Panc1 (cell line): ENCODE data around the gene TCHHL1. TPM values are rescaled to one million over a fixed set of nuclear protein-coding genes. Genes with fewer than 3 reads are reported as not detected.

ENCODE experiments used
- ATAC-seq: fragments of 200-7000 bp; cut with Tn5 transposase; 2 replicates; pipeline ENCODE4 v1.9.1; 2020; ENCODE audit warnings: mild to moderate bottlenecking, moderate library complexity
- BruUV-seq: library from RNA; stranded (reverse); fragments of 400-500 nt; replicated peaks from 2 replicates; lab custom pipeline; 2021; lab: Mats Ljungman, UMichigan
- CTCF ChIA-PET: fragments of 300-600 bp; sonication (Branson Sonifier 250); formaldehyde crosslinking; loops from one replicate; lab custom pipeline; 2022; ENCODE audit warnings: antibody characterized with exemption; lab: Charles Lee
- POLR2A ChIA-PET: fragments of 300-600 bp; sonication (Branson Sonifier 250); formaldehyde crosslinking; loops from one replicate; lab custom pipeline; 2022; ENCODE audit warnings: antibody characterized with exemption; lab: Charles Lee
- DNase-seq: peaks from one replicate; pipeline ENCODE4 v3.0.0-alpha.2; 2010; ENCODE audit warnings: low read depth, low spot score
- H3K27ac ChIP-seq: 2 replicates; pipeline ENCODE4 v1.5.1; 2011; ENCODE audit warnings: mild to moderate bottlenecking, low read length, inconsistent platforms
- H3K27me3 ChIP-seq: fragments of 200-500 bp; sonication (Bioruptor generic); 2 replicates; pipeline ENCODE4 v1.6.0; 2014; ENCODE audit warnings: low read length, inconsistent platforms; ENCODE audit not compliant: control insufficient read depth, insufficient read depth
- H3K36me3 ChIP-seq: fragments of 200-500 bp; sonication (Bioruptor generic); 2 replicates; pipeline ENCODE4 v1.5.1; 2014; ENCODE audit warnings: inconsistent platforms, mild to moderate bottlenecking, low read length, moderate library complexity; ENCODE audit not compliant: control insufficient read depth, insufficient read depth
- H3K4me1 ChIP-seq: 2 replicates; pipeline ENCODE4 v1.5.1; 2011; ENCODE audit warnings: inconsistent platforms, mild to moderate bottlenecking, low read length, moderate library complexity; ENCODE audit not compliant: control insufficient read depth, insufficient read depth
- H3K4me3 ChIP-seq, 2 experiments: 2 replicates each; pipeline ENCODE4 v1.5.1; 2011 to 2012; ENCODE audit warnings: low read depth in 2 of 2, low read length in 2 of 2, mild to moderate bottlenecking in 2 of 2, inconsistent platforms in 1 of 2, moderate library complexity in 1 of 2
- H3K9me3 ChIP-seq: fragments of 200-500 bp; sonication (Bioruptor generic); 2 replicates; pipeline ENCODE4 v1.5.1; 2014; ENCODE audit warnings: low read depth, mild to moderate bottlenecking, inconsistent platforms, low read length, moderate library complexity; ENCODE audit not compliant: control insufficient read depth, insufficient read depth
- POLR2AphosphoS5 ChIP-seq: IDR thresholded peaks from 2 replicates; pipeline ENCODE4 v1.6.1; 2012; ENCODE audit warnings: mild to moderate bottlenecking, low read depth, low read length, moderate library complexity
- SIN3A ChIP-seq: IDR thresholded peaks from 2 replicates; pipeline ENCODE4 v1.6.1; 2012; ENCODE audit warnings: low read depth, mild to moderate bottlenecking, low read length, moderate library complexity, borderline replicate concordance; ENCODE audit not compliant: insufficient read depth
- TCF7L2 ChIP-seq: IDR thresholded peaks from 2 replicates; pipeline ENCODE4 v1.6.1; 2011; ENCODE audit warnings: mild to moderate bottlenecking, low read depth, low read length, inconsistent platforms
- in situ Hi-C: cut with HindIII; loops from 2 replicates; pipeline ENCODE4 v1.10.0; 2016; ENCODE audit warnings: low sequenced_read_pairs, low pct_unique_long_range_greater_than_20kb
- intact Hi-C: fragments of 100-400 bp; cut with micrococcal nuclease; formaldehyde crosslinking; loops from one replicate; pipeline ENCODE4 v1.10.0; 2022; ENCODE audit not compliant: unreplicated experiment
- total RNA-seq: library from RNA; stranded (reverse); gene quantifications from one replicate; pipeline ENCODE4 v1.2.1, GENCODE V29; 2021; ENCODE audit not compliant: unreplicated experiment
- TF ChIP-seq, protein P1 (sequence below): fragments of 450-650 bp; IDR thresholded peaks from 2 replicates; pipeline ENCODE4 v1.5.1; 2017; ENCODE audit warnings: mild to moderate bottlenecking
- TF ChIP-seq, protein P2 (sequence below), 2 experiments: IDR thresholded peaks; 2 replicates each; pipeline ENCODE4 v1.6.1; 2011 to 2012; ENCODE audit warnings: low read depth in 2 of 2, control low read depth in 1 of 2, low read length in 1 of 2, mild to moderate bottlenecking in 1 of 2, moderate library complexity in 1 of 2; ENCODE audit not compliant: insufficient read depth in 1 of 2

The TCHHL1 gene
- total RNA-seq, 1 experiment from 2014 or later, result not detected

DNA sequence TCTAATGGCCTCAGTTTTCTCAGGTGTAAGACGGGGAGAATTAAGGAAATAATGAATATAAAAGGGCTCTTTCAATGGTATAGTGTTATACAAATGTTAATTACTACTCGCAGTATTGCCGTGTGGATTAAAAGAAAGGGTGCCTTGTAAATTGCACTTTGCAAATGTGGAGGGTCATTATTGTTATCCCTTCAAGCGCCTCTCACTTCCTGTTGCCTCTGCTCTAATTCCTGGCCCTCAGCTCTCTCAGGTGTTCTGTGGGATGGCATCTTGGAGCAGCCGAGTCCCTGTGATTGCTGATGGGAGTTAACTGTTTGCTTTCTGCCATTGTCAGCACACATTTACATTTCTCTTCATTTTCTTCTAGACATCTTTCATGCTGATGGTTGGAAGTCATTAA lies 45.0 kb downstream of the TCHHL1 start:
- ChIA-PET POLR2A (no interaction called here), CTCF (no interaction called here)
- no TSS peak for BruUV-seq

GRCh38 chr1:152042030-152042429 lies 46.8 kb downstream of the TCHHL1 start:
- ChIA-PET POLR2A (no interaction called here), CTCF (interaction anchor here (0.5 kb wide), 1 partner anchor 214 kb away, joined by 5 read pairs; no protein-coding TSS in a partner anchor)
- DNase-seq, result no peak
- Histone ChIP-seq H3K4me1 (peaks cover 2% of the 10 kb centered on the region; the same call in 1 of the 2 replicates), H3K27ac (no peak overlapping the region), H3K36me3 (no peaks in the 10 kb centered on the region), H3K9me3 (peaks cover 9% of the 10 kb centered on the region; the same call in 1 of the 2 replicates), H3K4me3 (no peak overlapping the region), H3K27me3 (no peaks in the 10 kb centered on the region)
- in situ Hi-C loops, result no loop called here
- BruUV-seq, result no TSS peak
- intact Hi-C loops, result no loop called here
- no peak for TF ChIP-seq POLR2AphosphoS5
- TF ChIP-seq, protein P1, sequence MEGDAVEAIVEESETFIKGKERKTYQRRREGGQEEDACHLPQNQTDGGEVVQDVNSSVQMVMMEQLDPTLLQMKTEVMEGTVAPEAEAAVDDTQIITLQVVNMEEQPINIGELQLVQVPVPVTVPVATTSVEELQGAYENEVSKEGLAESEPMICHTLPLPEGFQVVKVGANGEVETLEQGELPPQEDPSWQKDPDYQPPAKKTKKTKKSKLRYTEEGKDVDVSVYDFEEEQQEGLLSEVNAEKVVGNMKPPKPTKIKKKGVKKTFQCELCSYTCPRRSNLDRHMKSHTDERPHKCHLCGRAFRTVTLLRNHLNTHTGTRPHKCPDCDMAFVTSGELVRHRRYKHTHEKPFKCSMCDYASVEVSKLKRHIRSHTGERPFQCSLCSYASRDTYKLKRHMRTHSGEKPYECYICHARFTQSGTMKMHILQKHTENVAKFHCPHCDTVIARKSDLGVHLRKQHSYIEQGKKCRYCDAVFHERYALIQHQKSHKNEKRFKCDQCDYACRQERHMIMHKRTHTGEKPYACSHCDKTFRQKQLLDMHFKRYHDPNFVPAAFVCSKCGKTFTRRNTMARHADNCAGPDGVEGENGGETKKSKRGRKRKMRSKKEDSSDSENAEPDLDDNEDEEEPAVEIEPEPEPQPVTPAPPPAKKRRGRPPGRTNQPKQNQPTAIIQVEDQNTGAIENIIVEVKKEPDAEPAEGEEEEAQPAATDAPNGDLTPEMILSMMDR, result no peak
- TF ChIP-seq TCF7L2, result no peak
- no peak for TF ChIP-seq SIN3A
- TF ChIP-seq, protein P2, sequence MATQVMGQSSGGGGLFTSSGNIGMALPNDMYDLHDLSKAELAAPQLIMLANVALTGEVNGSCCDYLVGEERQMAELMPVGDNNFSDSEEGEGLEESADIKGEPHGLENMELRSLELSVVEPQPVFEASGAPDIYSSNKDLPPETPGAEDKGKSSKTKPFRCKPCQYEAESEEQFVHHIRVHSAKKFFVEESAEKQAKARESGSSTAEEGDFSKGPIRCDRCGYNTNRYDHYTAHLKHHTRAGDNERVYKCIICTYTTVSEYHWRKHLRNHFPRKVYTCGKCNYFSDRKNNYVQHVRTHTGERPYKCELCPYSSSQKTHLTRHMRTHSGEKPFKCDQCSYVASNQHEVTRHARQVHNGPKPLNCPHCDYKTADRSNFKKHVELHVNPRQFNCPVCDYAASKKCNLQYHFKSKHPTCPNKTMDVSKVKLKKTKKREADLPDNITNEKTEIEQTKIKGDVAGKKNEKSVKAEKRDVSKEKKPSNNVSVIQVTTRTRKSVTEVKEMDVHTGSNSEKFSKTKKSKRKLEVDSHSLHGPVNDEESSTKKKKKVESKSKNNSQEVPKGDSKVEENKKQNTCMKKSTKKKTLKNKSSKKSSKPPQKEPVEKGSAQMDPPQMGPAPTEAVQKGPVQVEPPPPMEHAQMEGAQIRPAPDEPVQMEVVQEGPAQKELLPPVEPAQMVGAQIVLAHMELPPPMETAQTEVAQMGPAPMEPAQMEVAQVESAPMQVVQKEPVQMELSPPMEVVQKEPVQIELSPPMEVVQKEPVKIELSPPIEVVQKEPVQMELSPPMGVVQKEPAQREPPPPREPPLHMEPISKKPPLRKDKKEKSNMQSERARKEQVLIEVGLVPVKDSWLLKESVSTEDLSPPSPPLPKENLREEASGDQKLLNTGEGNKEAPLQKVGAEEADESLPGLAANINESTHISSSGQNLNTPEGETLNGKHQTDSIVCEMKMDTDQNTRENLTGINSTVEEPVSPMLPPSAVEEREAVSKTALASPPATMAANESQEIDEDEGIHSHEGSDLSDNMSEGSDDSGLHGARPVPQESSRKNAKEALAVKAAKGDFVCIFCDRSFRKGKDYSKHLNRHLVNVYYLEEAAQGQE (IDR thresholded peaks at IDR 0.05; ENCODE audit: insufficient read depth in 1 of 2, low read depth in 2 of 2, low read length in 1 of 2), result no peak
- no peak for ATAC-seq

More for the DNA sequence above, 45.0 kb downstream of the TCHHL1 start:
- peaks cover 9% of the 10 kb centered on the region; the same call in 1 of the 2 replicates for H3K9me3 ChIP-seq
- no peak overlapping the region for H3K27ac ChIP-seq
- H3K36me3 ChIP-seq, result no peaks in the 10 kb centered on the region
- DNase-seq (no peak), ATAC-seq (no peak)
- in situ Hi-C loops, result no loop called here
- no peaks in the 10 kb centered on the region for H3K27me3 ChIP-seq
- TF ChIP-seq, protein P2 (IDR thresholded peaks at IDR 0.05; ENCODE audit: insufficient read depth in 1 of 2, low read depth in 2 of 2, low read length in 1 of 2), result no peak
- TF ChIP-seq POLR2AphosphoS5 (no peak), TCF7L2 (no peak), SIN3A (no peak)
- TF ChIP-seq, protein P1, result no peak
- peaks cover 15% of the 10 kb centered on the region for H3K4me1 ChIP-seq
- intact Hi-C loops, result no loop called here
- H3K4me3 ChIP-seq, result no peak overlapping the region
